Thyroid gland (tissue), 4 donors: ENCODE measurements around the gene PGRMC2. TPM values are rescaled to one million over a fixed set of nuclear protein-coding genes. Genes with fewer than 3 reads are reported as not detected.
"Not testable (repeated sequence)": the region's sequence is repeated elsewhere in the genome, so short reads cannot be mapped to it uniquely, and the experiment has no call there.

ENCODE experiments used
- DNase-seq, 2 donors: peaks; one replicate each; pipeline ENCODE4 v3.0.0-alpha.2; 2019
- H3K27ac ChIP-seq, 3 donors: fragments of 200-600 bp; sonication (generic); 1 replicate in 2 of 3; 2 replicates in 1 of 3; pipeline ENCODE4 v1.5.1; 2016 to 2019; ENCODE audit warnings: mild to moderate bottlenecking in 1 of 3, moderate library complexity in 1 of 3
- H3K27me3 ChIP-seq: fragments of 200-600 bp; sonication (generic); one replicate; pipeline ENCODE4 v1.5.1; 2019
- H3K36me3 ChIP-seq, 2 donors: fragments of 200-600 bp; sonication (generic); one replicate each; pipeline ENCODE4 v1.5.1; 2016 to 2019
- H3K4me1 ChIP-seq, 2 donors: fragments of 200-600 bp; sonication (generic); one replicate each; pipeline ENCODE4 v1.5.1; 2017 to 2019
- H3K4me3 ChIP-seq, 3 donors: fragments of 200-600 bp; sonication (generic); replicated peaks in 1 of 3; 1 replicate in 2 of 3; 2 replicates in 1 of 3; pipeline ENCODE4 v1.5.1; 2016; ENCODE audit warnings: mild to moderate bottlenecking in 1 of 3
- H3K9me3 ChIP-seq: fragments of 200-600 bp; sonication (generic); one replicate; pipeline ENCODE4 v1.5.1; 2017
- POLR2A ChIP-seq, 2 donors: fragments of 450-650 bp; IDR thresholded peaks; one replicate each; pipeline ENCODE4 v1.6.1; 2017; ENCODE audit warnings: antibody characterized with exemption in 2 of 2, mild to moderate bottlenecking in 2 of 2, moderate library complexity in 1 of 2
- WGBS, 2 donors: methylation state at CpG; one replicate each; pipeline ENCODE4 v1.1.5; 2017; 5-methylcytosine and 5-hydroxymethylcytosine counted together
- intact Hi-C: fragments of 100-400 bp; cut with DNase I; formaldehyde crosslinking; loops from one replicate; pipeline ENCODE4 v1.15.1; 2023
- total RNA-seq, 4 donors: library from RNA; depleted of rRNA; stranded (reverse); fragments of >200 nt; gene quantifications; one replicate each; pipeline ENCODE4 v1.2.3, GENCODE V29; 2016
- TF ChIP-seq, protein P1 (sequence below), 6 experiments: fragments of 200-600 bp in 3 of 6; fragments of 450-650 bp in 3 of 6; sonication (generic) in 3 of 6; IDR thresholded peaks; one replicate each; pipeline ENCODE4 v1.5.1; 2016 to 2019; ENCODE audit warnings: antibody characterized with exemption in 6 of 6, mild to moderate bottlenecking in 2 of 6, inconsistent platforms in 1 of 6, moderate library complexity in 1 of 6

PGRMC2 gene
- total RNA-seq, 4 donors from 2014 or later = 46.5 to 68.9 (median 50.2) TPM

DNA sequence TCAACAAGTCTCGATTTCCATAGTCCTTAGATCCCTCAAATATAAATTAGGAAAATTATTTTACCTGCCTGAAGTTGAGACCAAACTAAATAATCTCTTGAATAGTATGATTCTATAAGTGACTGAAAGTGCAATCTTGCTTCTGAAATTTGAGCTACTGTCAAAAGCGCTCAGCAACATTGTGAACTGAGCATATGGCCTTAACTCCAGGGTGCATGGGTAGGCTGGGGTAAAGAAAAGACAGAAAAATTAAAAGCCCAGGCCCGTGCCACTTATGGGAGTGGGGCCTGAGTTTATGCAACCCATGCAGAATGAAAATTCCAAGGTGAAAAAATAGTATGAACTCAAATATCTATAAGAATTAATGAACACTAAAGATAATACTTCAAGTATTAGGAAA lies 9.8 kb downstream of the PGRMC2 start:
- H3K4me3 ChIP-seq = no peak overlapping the region
- H3K9me3 ChIP-seq = no peaks in the 10 kb centered on the region
- H3K27me3 ChIP-seq = no peaks in the 10 kb centered on the region
- H3K36me3 ChIP-seq = no peaks in the 10 kb centered on the region
- intact Hi-C loops = no loop called here
- DNase-seq = no peak
- no peaks in the 10 kb centered on the region for H3K4me1 ChIP-seq
- TF ChIP-seq, protein P1, sequence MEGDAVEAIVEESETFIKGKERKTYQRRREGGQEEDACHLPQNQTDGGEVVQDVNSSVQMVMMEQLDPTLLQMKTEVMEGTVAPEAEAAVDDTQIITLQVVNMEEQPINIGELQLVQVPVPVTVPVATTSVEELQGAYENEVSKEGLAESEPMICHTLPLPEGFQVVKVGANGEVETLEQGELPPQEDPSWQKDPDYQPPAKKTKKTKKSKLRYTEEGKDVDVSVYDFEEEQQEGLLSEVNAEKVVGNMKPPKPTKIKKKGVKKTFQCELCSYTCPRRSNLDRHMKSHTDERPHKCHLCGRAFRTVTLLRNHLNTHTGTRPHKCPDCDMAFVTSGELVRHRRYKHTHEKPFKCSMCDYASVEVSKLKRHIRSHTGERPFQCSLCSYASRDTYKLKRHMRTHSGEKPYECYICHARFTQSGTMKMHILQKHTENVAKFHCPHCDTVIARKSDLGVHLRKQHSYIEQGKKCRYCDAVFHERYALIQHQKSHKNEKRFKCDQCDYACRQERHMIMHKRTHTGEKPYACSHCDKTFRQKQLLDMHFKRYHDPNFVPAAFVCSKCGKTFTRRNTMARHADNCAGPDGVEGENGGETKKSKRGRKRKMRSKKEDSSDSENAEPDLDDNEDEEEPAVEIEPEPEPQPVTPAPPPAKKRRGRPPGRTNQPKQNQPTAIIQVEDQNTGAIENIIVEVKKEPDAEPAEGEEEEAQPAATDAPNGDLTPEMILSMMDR (IDR thresholded peaks at IDR 0.05) = no peak
- no peak for TF ChIP-seq POLR2A (IDR thresholded peaks at IDR 0.05)
- H3K27ac ChIP-seq = no peak overlapping the region
- 93 to 96% methylated on average over 3 of the region's 3 CpGs for WGBS, 2 donors

GRCh38 chr4:128275346-128275745 lies 12.3 kb downstream of the PGRMC2 start:
- Histone ChIP-seq H3K27me3 (no peaks in the 10 kb centered on the region), H3K27ac (no peak overlapping the region), H3K9me3 (no peaks in the 10 kb centered on the region), H3K4me1 (no peaks in the 10 kb centered on the region), H3K36me3 (peaks cover 10 to 12% of the 10 kb centered on the region in 2 donors), H3K4me3 (no peak overlapping the region)
- no peak for DNase-seq
- intact Hi-C loops = no loop called here
- no peak for TF ChIP-seq POLR2A (IDR thresholded peaks at IDR 0.05)
- TF ChIP-seq, protein P1 (IDR thresholded peaks at IDR 0.05) = no peak

- no peak for DNase-seq
- intact Hi-C loops = no loop called here
Observed at GRCh38 chr4:128271551-128271950, 16.1 kb downstream of the PGRMC2 start.

DNA sequence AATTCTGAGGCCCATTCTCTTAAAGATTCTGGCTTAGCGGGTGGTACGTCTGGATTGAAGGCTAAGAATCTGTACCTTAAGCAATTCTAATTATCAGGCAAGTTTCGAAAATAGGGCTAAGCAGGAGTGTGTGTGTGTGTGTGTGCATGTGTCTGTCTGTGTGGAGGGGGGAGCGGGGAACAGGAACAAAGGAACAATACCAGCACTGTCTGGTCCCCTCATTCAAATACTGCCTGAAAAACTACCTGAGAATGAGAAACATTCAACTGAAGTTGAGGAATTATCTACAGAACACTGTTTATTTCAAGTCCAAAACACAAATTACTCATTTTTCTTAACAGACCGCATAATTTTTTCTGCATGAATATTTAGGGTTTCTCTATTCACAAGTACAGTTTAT lies 18.6 kb downstream of the PGRMC2 start:
- no peak overlapping the region for H3K4me3 ChIP-seq
- H3K27me3 ChIP-seq = no peaks in the 10 kb centered on the region
- no peaks in the 10 kb centered on the region for H3K4me1 ChIP-seq
- peaks cover 17 to 18% of the 10 kb centered on the region in 2 donors for H3K36me3 ChIP-seq
- intact Hi-C loops = no loop called here
- WGBS, 2 donors = 94 to 97% methylated on average over 5 of the region's 5 CpGs
- H3K9me3 ChIP-seq = no peaks in the 10 kb centered on the region
- TF ChIP-seq, protein P1 (IDR thresholded peaks at IDR 0.05) = no peak
- TF ChIP-seq POLR2A (IDR thresholded peaks at IDR 0.05) = no peak
- DNase-seq = no peak
- no peak overlapping the region for H3K27ac ChIP-seq

More at GRCh38 chr4:128271551-128271950, 16.1 kb downstream of the PGRMC2 start:
- Histone ChIP-seq H3K27me3 (no peaks in the 10 kb centered on the region), H3K9me3 (no peaks in the 10 kb centered on the region), H3K4me1 (no peaks in the 10 kb centered on the region), H3K36me3 (peaks cover 17 to 18% of the 10 kb centered on the region in 2 donors), H3K4me3 (no peak overlapping the region), H3K27ac (no peak overlapping the region)
- WGBS, 2 donors = 90 to 93% methylated on average over 1 of the region's 1 CpG
- no peak for TF ChIP-seq POLR2A (IDR thresholded peaks at IDR 0.05)
- TF ChIP-seq, protein P1 (IDR thresholded peaks at IDR 0.05) = no peak

DNA sequence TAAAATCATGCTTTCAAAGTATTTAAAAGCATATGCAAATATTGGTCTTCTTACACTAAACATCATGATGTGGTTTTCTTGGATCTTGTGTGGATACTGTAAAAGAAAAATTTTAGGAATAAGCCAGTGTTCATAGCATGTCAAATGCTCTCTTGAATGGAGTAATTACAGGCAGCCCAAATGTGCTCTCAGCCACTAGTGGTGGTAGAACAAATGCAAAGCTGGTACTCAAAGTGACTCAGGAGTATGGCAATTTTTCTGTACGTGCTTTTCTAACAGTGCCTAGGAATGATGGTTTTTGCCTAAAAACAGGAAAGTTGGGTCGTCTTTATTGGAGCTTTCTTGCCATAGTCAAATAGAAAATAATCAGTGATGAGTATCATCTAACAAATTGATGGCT lies 19.9 kb downstream of the PGRMC2 start:
- TF ChIP-seq POLR2A (IDR thresholded peaks at IDR 0.05) = no peak
- TF ChIP-seq, protein P1 (IDR thresholded peaks at IDR 0.05) = no peak
- H3K27ac ChIP-seq = no peak overlapping the region
- no peaks in the 10 kb centered on the region for H3K9me3 ChIP-seq
- no peak for DNase-seq
- H3K4me1 ChIP-seq = no peaks in the 10 kb centered on the region
- no peak overlapping the region for H3K4me3 ChIP-seq
- WGBS, 2 donors = 49 to 53% methylated on average over 2 of the region's 2 CpGs
- intact Hi-C loops = no loop called here
- H3K27me3 ChIP-seq = no peaks in the 10 kb centered on the region
- H3K36me3 ChIP-seq = peaks cover 17 to 18% of the 10 kb centered on the region in 2 donors

- intact Hi-C loops = not testable (repeated sequence)
Observed at GRCh38 chr4:128267171-128267570, 20.4 kb downstream of the PGRMC2 start.

DNA sequence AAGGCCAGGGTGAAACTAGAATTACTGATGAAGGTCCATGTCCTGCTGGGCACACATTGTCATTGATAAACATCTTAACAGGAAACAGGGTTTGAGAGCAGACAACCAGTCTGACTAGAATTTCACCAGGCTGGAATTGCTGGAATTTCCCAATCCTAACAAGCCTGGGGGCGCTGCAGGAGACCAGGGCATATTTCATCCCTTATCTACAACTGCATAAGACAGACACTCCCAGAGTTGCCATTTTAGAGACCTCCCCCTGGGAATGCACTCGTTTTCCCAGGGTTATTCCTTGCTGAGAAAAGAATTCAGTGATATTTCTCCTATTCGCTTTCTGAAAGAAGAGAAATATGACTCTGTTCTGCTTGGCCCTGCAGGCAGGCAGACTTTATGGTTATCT lies 22.1 kb downstream of the PGRMC2 start:
- DNase-seq, H3K27ac ChIP-seq, H3K9me3 ChIP-seq, intact Hi-C loops, H3K27me3 ChIP-seq, H3K4me3 ChIP-seq, H3K4me1 ChIP-seq, H3K36me3 ChIP-seq: not testable (repeated sequence)
- 68 to 73% methylated on average over 3 of the region's 3 CpGs for WGBS, 2 donors

More at GRCh38 chr4:128267171-128267570, 20.4 kb downstream of the PGRMC2 start:
- peaks cover 17 to 18% of the 10 kb centered on the region in 2 donors for H3K36me3 ChIP-seq
- not testable (repeated sequence) for H3K4me3 ChIP-seq, H3K4me1 ChIP-seq, DNase-seq, H3K27me3 ChIP-seq, H3K27ac ChIP-seq, H3K9me3 ChIP-seq
- WGBS, 2 donors = 50 to 55% methylated on average over 3 of the region's 3 CpGs

GRCh38 chr4:128259889-128260288 lies 27.7 kb downstream of the PGRMC2 start:
- H3K9me3 ChIP-seq, intact Hi-C loops, H3K4me1 ChIP-seq, H3K4me3 ChIP-seq, H3K27ac ChIP-seq, H3K27me3 ChIP-seq, H3K36me3 ChIP-seq, DNase-seq: not testable (repeated sequence)
- 65 to 75% methylated on average over 5 of the region's 5 CpGs for WGBS, 2 donors
